22Rv1 (cell line): ENCODE results near the gene TRMT61B.

Experiments used
- H3K27ac ChIP-seq: fragments of 450-650 bp; 2 replicates; pipeline ENCODE4 v1.5.1; 2017
- ZFX ChIP-seq: fragments of 450-650 bp; IDR thresholded peaks from 2 replicates; pipeline ENCODE4 v1.6.1; 2017; ENCODE audit warnings: antibody characterized with exemption, borderline replicate concordance
- TF ChIP-seq, protein P1 (sequence below): fragments of 450-650 bp; IDR thresholded peaks from 2 replicates; pipeline ENCODE4 v1.5.1; 2017; ENCODE audit warnings: mild to moderate bottlenecking

Gene TRMT61B

DNA sequence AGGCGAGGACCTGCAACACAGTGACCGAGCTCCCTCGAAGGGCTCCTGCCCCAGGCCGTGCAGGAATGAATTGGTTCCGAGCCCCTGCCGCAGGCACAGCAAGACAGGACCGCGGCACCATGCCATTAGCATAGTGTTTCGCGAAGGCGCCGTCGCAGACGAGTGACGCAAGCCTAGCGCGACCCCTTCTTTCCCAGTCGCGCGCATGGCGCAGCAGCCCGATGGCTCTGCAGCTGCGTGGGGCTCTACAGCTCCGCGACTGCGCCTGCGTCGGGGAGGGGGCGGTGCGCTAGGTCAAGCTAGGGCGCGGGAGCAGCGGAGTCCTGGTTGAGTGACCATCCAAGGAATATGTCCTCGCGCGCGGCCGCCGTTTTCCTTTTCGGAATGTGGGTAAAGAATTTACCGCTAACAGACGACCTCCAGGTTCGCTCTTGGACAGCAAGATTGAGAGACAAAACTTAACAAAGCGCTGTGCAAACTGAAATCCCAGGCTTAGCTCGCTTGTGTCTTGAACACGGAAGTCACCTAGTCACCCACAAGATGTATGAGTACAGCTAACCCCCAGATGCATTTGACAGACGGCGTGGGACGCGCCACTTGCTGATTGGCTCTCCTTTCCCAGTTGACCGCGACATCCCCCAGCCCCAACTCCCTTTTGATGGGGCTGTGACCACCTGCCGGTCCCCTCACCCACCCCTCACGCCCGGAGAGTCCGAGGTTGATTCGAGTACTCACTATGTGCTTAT is at the start of gene TRMT61B:
TSS of gene TRMT61B (minus strand) at position 164 of the 746 bp plus-strand sequence. CDS start at position 132, 32 bp downstream.
- H3K27ac ChIP-seq, result peak within 1 kb of the TSS; percentile 70
- TF ChIP-seq ZFX, result no peak
- TF ChIP-seq, protein P1, sequence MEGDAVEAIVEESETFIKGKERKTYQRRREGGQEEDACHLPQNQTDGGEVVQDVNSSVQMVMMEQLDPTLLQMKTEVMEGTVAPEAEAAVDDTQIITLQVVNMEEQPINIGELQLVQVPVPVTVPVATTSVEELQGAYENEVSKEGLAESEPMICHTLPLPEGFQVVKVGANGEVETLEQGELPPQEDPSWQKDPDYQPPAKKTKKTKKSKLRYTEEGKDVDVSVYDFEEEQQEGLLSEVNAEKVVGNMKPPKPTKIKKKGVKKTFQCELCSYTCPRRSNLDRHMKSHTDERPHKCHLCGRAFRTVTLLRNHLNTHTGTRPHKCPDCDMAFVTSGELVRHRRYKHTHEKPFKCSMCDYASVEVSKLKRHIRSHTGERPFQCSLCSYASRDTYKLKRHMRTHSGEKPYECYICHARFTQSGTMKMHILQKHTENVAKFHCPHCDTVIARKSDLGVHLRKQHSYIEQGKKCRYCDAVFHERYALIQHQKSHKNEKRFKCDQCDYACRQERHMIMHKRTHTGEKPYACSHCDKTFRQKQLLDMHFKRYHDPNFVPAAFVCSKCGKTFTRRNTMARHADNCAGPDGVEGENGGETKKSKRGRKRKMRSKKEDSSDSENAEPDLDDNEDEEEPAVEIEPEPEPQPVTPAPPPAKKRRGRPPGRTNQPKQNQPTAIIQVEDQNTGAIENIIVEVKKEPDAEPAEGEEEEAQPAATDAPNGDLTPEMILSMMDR, result no peak

DNA sequence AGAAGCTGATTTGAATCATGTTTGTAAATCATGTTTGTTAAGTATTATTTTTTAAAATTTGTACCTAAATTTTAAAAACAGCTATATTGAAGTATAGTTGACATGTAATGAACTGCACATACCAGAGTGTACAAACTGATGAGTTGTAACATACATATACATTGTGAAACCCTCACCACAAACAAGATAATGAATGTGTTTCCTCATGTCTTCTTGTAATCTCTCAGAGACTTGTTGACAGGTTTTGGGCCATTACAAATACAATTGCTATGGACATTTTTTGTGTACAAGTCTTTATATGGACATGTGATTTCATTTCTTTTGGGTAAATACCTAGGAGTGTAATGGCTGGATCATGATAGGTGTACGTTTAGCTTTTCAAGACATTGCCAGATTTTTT is 45.8 kb upstream of the TRMT61B start:
- no peak for TF ChIP-seq ZFX
- TF ChIP-seq, protein P1, result no peak
- no peak overlapping the region for H3K27ac ChIP-seq

DNA sequence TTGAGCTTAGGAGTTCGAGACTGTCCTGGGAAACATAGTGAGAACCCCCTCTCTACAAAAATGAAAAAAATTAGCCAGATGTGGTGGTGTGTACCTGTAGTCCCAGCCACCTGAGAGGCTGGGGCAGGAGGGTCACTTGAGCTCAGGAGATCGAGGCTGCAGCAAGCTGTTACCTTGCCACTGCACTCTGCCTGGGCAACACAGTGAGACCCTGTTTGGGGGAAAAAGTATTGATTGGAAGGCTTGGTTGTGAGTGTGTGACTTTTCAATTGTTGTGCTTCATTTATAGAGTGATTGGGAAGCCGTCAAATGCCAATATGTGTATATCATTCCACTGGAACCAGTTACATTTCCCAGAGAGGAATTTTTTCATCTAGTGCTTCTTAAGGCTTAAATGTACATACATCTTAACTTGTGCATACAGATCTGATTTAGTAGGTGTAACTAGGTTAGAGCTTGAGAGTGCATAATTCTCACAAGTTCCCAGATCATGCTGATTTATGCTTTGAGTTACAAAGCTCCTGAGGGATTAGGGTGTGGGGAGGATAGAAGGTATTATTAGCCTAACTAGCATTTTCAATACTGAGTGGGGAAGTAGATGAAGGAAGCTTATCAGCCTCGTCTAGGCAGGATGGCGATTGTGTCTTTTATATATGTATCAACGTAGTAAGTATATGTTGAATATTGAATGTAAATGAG is 39.7 kb upstream of the TRMT61B start:
- TF ChIP-seq, protein P1, result no peak
- TF ChIP-seq ZFX, result no peak
- H3K27ac ChIP-seq, result no peak overlapping the region

DNA sequence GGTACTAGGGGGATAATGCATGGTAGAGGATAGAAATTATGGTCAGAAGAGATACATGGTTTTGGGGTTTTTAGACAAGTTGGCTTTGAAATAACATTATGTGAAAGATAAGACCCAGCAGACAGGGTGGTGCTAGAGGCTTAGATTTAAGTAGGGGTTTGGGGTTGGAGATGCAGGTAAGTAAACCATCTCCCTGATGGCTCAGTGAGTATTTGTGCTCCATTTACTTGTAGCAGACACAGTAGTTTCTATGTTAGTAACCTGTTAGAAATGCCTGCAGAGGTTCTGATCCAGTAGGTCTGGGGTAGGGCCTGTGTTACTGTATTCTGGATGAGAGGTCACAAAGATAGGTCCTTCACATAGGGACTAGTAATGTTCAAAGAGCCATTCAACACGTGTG is 38.1 kb upstream of the TRMT61B start:
- no peak overlapping the region for H3K27ac ChIP-seq
- TF ChIP-seq, protein P1, result no peak
- no peak for TF ChIP-seq ZFX

DNA sequence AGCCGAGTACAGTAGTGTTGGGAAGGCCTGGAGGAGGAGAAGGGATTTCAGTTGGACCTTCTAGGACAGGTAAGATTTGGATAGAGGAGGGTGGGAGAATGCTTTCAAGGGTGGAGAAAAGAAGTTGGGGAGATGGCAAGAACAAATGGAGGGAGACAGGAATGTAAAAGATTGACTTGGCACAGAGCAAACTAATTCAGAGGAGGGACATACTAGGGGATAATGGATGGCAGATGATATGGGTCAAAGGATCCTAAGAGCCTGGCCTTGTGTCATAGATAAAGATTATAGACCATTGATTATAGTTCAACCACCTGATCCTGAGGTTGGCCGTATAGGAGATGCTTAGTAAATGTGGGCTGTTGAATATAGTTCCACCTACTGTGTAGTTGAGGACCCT is 36.7 kb upstream of the TRMT61B start:
- TF ChIP-seq, protein P1, result no peak
- TF ChIP-seq ZFX, result no peak
- no peak overlapping the region for H3K27ac ChIP-seq

DNA sequence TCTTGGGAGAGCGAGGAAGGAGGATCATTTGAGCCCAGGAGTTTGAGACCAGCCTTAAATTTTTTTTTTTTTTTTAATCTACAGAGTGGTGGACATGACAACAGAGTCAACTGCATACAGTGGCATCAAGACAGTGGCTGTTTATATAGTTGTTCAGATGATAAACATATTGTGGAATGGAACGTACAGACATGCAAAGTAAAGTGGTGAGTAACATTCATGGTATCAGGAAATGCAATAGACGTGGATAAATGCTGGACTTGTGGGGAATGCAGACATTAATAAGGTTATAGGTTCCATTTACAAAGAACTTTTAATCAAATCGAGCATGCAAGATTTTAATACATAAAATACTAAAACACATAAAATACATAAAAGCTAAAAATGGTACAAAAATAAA is 36.3 kb upstream of the TRMT61B start:
- H3K27ac ChIP-seq, result no peak overlapping the region
- TF ChIP-seq, protein P1, result no peak
- TF ChIP-seq ZFX, result no peak

DNA sequence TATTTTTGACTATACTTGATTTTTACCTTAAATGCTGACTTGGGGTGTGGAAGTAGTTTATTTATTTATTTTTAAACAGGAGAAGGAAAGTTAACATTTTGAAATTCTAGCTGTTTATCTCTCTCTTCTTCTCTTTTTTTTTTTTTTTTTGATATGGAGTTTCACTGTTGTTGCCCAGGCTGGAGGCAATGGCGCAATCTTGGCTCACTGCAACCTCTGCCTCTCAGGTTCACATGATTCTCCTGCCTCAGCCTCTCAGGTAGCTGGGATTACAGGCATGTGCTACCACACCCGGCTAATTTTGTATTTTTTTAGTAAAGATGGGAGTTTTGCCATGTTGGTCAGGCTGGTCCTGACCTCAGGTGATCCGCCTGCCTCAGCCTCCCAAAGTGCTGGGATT is 35.4 kb upstream of the TRMT61B start:
- TF ChIP-seq, protein P1, result no peak
- TF ChIP-seq ZFX, result no peak
- no peak overlapping the region for H3K27ac ChIP-seq
